ENCODE data around the gene ZCWPW1.
A peak's percentile ranks its signal among the peaks of the same experiment; 100 is the strongest.

Gene ZCWPW1

GRCh38 chr7:100428967-100429636 is 599 bp upstream of the ZCWPW1 start:
- Mint-ChIP-seq H3K27ac (peak overlapping the region; percentile 99), H3K9me3 (no peaks in the 10 kb centered on the region), H3K27me3 (no peaks in the 10 kb centered on the region), H3K36me3 (peaks cover 7% of the 10 kb centered on the region), H3K4me3 (peak overlapping the region; percentile 98), H3K4me1 (peaks cover 37% of the 10 kb centered on the region)

- Mint-ChIP-seq H3K27ac (peak overlapping the region; percentile 99), H3K9me3 (no peaks in the 10 kb centered on the region), H3K4me3 (peak overlapping the region; percentile 98), H3K36me3 (peaks cover 3% of the 10 kb centered on the region), H3K4me1 (peaks cover 26% of the 10 kb centered on the region), H3K27me3 (no peaks in the 10 kb centered on the region)
These were observed 723 bp downstream of the ZCWPW1 start for GRCh38 chr7:100427762-100428198.

GRCh38 chr7:100426516-100426915 is 2.0 kb downstream of the ZCWPW1 start:
- Mint-ChIP-seq H3K9me3 (no peaks in the 10 kb centered on the region), H3K4me1 (peaks cover 14% of the 10 kb centered on the region), H3K27ac (no peak overlapping the region), H3K36me3 (peaks cover 3% of the 10 kb centered on the region), H3K27me3 (no peaks in the 10 kb centered on the region), H3K4me3 (no peak overlapping the region)

GRCh38 chr7:100425347-100425746 is 3.2 kb downstream of the ZCWPW1 start:
- Mint-ChIP-seq H3K27me3 (no peaks in the 10 kb centered on the region), H3K9me3 (no peaks in the 10 kb centered on the region), H3K4me1 (peaks cover 10% of the 10 kb centered on the region), H3K36me3 (peaks cover 3% of the 10 kb centered on the region), H3K4me3 (no peak overlapping the region), H3K27ac (peak overlapping the region; percentile 72)

GRCh38 chr7:100423315-100423714 is 5.2 kb downstream of the ZCWPW1 start:
- no peaks in the 10 kb centered on the region for H3K36me3 Mint-ChIP-seq
- no peaks in the 10 kb centered on the region for H3K9me3 Mint-ChIP-seq
- H3K4me1 Mint-ChIP-seq = peaks cover 10% of the 10 kb centered on the region
- H3K27me3 Mint-ChIP-seq = no peaks in the 10 kb centered on the region
- no peak overlapping the region for H3K27ac Mint-ChIP-seq
- no peak overlapping the region for H3K4me3 Mint-ChIP-seq

- H3K4me3 Mint-ChIP-seq = no peak overlapping the region
- H3K9me3 Mint-ChIP-seq = no peaks in the 10 kb centered on the region
- H3K4me1 Mint-ChIP-seq = no peaks in the 10 kb centered on the region
- no peak overlapping the region for H3K27ac Mint-ChIP-seq
- no peaks in the 10 kb centered on the region for H3K27me3 Mint-ChIP-seq
- H3K36me3 Mint-ChIP-seq = peaks cover 4% of the 10 kb centered on the region
These were observed 8.8 kb downstream of the ZCWPW1 start for GRCh38 chr7:100419660-100420226.

GRCh38 chr7:100418930-100419659 is 9.4 kb downstream of the ZCWPW1 start:
- Mint-ChIP-seq H3K36me3 (peaks cover 4% of the 10 kb centered on the region), H3K27ac (no peak overlapping the region)

GRCh38 chr7:100415448-100415847 is 13.1 kb downstream of the ZCWPW1 start:
- H3K4me3 Mint-ChIP-seq = no peak overlapping the region
- no peaks in the 10 kb centered on the region for H3K4me1 Mint-ChIP-seq
- H3K9me3 Mint-ChIP-seq = no peaks in the 10 kb centered on the region
- peak overlapping the region; percentile 12 for H3K27ac Mint-ChIP-seq
- no peaks in the 10 kb centered on the region for H3K27me3 Mint-ChIP-seq
- peaks cover 4% of the 10 kb centered on the region for H3K36me3 Mint-ChIP-seq

More at GRCh38 chr7:100418930-100419659, 9.4 kb downstream of the ZCWPW1 start:
- H3K4me3 Mint-ChIP-seq = no peak overlapping the region
- no peaks in the 10 kb centered on the region for H3K27me3 Mint-ChIP-seq
- no peaks in the 10 kb centered on the region for H3K9me3 Mint-ChIP-seq
- no peaks in the 10 kb centered on the region for H3K4me1 Mint-ChIP-seq

- no peaks in the 10 kb centered on the region for H3K4me1 Mint-ChIP-seq
- H3K27ac Mint-ChIP-seq = no peak overlapping the region
- no peaks in the 10 kb centered on the region for H3K27me3 Mint-ChIP-seq
- no peaks in the 10 kb centered on the region for H3K9me3 Mint-ChIP-seq
- H3K36me3 Mint-ChIP-seq = peaks cover 4% of the 10 kb centered on the region
- no peak overlapping the region for H3K4me3 Mint-ChIP-seq
These were observed 14.6 kb downstream of the ZCWPW1 start for GRCh38 chr7:100413889-100414288.

GRCh38 chr7:100413346-100413745 is 15.2 kb downstream of the ZCWPW1 start:
- H3K36me3 Mint-ChIP-seq = peaks cover 4% of the 10 kb centered on the region
- no peaks in the 10 kb centered on the region for H3K27me3 Mint-ChIP-seq
- H3K27ac Mint-ChIP-seq = no peak overlapping the region

GRCh38 chr7:100411101-100411500 is 17.4 kb downstream of the ZCWPW1 start:
- H3K27ac Mint-ChIP-seq = no peak overlapping the region
- H3K9me3 Mint-ChIP-seq = no peaks in the 10 kb centered on the region
- H3K4me1 Mint-ChIP-seq = peaks cover 3% of the 10 kb centered on the region
- peaks cover 4% of the 10 kb centered on the region for H3K36me3 Mint-ChIP-seq
- H3K27me3 Mint-ChIP-seq = no peaks in the 10 kb centered on the region
- H3K4me3 Mint-ChIP-seq = no peak overlapping the region

More at GRCh38 chr7:100413346-100413745, 15.2 kb downstream of the ZCWPW1 start:
- H3K9me3 Mint-ChIP-seq = no peaks in the 10 kb centered on the region
- no peaks in the 10 kb centered on the region for H3K4me1 Mint-ChIP-seq
- H3K4me3 Mint-ChIP-seq = no peak overlapping the region

GRCh38 chr7:100407285-100408180 is 21.0 kb downstream of the ZCWPW1 start:
- peaks cover 3% of the 10 kb centered on the region for H3K36me3 Mint-ChIP-seq
- H3K9me3 Mint-ChIP-seq = no peaks in the 10 kb centered on the region
- H3K27me3 Mint-ChIP-seq = no peaks in the 10 kb centered on the region
- H3K4me3 Mint-ChIP-seq = no peak overlapping the region
- H3K4me1 Mint-ChIP-seq = peaks cover 3% of the 10 kb centered on the region
- H3K27ac Mint-ChIP-seq = no peak overlapping the region

- no peak overlapping the region for H3K4me3 Mint-ChIP-seq
These were observed 21.7 kb downstream of the ZCWPW1 start for GRCh38 chr7:100406767-100407166.

GRCh38 chr7:100402241-100402640 is 26.3 kb downstream of the ZCWPW1 start:
- Mint-ChIP-seq H3K4me1 (peaks cover 16% of the 10 kb centered on the region), H3K4me3 (no peak overlapping the region), H3K9me3 (no peaks in the 10 kb centered on the region), H3K27ac (no peak overlapping the region), H3K36me3 (peaks cover 13% of the 10 kb centered on the region), H3K27me3 (no peaks in the 10 kb centered on the region)

More at GRCh38 chr7:100406767-100407166, 21.7 kb downstream of the ZCWPW1 start:
- Mint-ChIP-seq H3K9me3 (no peaks in the 10 kb centered on the region), H3K27ac (no peak overlapping the region), H3K4me1 (peaks cover 3% of the 10 kb centered on the region), H3K27me3 (no peaks in the 10 kb centered on the region), H3K36me3 (peaks cover 7% of the 10 kb centered on the region)

GRCh38 chr7:100401811-100402210 is 26.7 kb downstream of the ZCWPW1 start:
- peaks cover 13% of the 10 kb centered on the region for H3K36me3 Mint-ChIP-seq
- H3K4me3 Mint-ChIP-seq = no peak overlapping the region
- H3K9me3 Mint-ChIP-seq = no peaks in the 10 kb centered on the region
- H3K27ac Mint-ChIP-seq = no peak overlapping the region
- peaks cover 17% of the 10 kb centered on the region for H3K4me1 Mint-ChIP-seq
- H3K27me3 Mint-ChIP-seq = no peaks in the 10 kb centered on the region

Measured in activated naive CD4-positive, alpha-beta T cell treated with anti-CD3 and anti-CD28 coated beads, Interleukin-2, amount 50 U/mL, for 24 hours (primary cell).